ENCODE data around the gene LRRFIP2. TPM values are rescaled to one million over a fixed set of nuclear protein-coding genes. Genes with fewer than 3 reads are reported as not detected.
"Not testable (repeated sequence)": the region's sequence is repeated elsewhere in the genome, so short reads cannot be mapped to it uniquely, and the experiment has no call there.

The LRRFIP2 gene
- total RNA-seq, 2 donors from 2014 or later = 32.6 to 34.6 TPM

DNA sequence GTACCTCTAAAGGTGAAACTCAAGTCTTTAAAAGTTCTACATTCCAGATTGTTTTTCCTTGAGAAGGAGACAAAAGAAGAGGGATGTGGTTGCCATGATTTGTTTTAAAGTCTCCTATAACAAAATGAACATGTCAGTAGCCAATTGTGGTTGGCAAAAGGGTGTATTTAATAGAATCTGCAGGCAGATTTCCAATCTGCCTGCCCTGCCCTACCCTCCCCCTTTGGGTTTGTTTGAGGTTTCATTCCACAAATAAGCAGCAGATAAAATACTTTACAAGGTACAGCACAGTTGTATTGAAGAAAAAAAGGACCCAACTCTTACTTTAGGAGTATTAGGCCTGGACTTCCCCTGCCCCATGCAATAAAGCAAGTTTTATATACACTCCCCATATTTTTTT lies 121.5 kb downstream of the LRRFIP2 start:
- Mint-ChIP-seq H3K27me3 (ENCODE audit: insufficient read depth) (no peaks in the 10 kb centered on the region), H3K27ac (no peak overlapping the region)
- TF ChIP-seq, protein P1, sequence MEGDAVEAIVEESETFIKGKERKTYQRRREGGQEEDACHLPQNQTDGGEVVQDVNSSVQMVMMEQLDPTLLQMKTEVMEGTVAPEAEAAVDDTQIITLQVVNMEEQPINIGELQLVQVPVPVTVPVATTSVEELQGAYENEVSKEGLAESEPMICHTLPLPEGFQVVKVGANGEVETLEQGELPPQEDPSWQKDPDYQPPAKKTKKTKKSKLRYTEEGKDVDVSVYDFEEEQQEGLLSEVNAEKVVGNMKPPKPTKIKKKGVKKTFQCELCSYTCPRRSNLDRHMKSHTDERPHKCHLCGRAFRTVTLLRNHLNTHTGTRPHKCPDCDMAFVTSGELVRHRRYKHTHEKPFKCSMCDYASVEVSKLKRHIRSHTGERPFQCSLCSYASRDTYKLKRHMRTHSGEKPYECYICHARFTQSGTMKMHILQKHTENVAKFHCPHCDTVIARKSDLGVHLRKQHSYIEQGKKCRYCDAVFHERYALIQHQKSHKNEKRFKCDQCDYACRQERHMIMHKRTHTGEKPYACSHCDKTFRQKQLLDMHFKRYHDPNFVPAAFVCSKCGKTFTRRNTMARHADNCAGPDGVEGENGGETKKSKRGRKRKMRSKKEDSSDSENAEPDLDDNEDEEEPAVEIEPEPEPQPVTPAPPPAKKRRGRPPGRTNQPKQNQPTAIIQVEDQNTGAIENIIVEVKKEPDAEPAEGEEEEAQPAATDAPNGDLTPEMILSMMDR (conservative IDR thresholded peaks at IDR 0.05) = no peak

DNA sequence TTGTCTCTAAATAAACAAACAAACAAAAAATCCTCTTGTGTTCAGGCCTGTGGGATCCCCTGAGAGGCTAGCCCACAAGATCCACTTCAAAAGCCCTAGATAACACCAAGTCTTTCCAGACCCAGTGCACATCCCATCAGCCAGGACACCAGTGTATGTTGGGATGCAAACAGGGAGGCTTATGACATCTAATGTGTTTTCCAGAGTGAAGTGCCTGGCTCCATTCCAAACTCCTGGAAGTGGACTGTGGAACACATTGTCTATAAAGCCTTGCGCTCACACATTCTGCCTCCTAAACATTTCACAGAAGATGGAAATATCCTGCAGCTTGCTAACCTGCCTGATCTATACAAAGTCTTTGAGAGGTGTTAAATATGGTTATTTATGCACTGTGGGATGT lies 124.1 kb downstream of the LRRFIP2 start:
- Histone ChIP-seq H3K9me3 (ENCODE audit: control insufficient read depth, low read length) (no peaks in the 10 kb centered on the region), H3K4me1 (ENCODE audit: control insufficient read depth, insufficient read depth, low read length) (peaks cover 9% of the 10 kb centered on the region), H3K27ac (ENCODE audit: low read depth, low read length) (no peak overlapping the region), H3K27me3 (ENCODE audit: control insufficient read depth, insufficient read depth, low read length, poor library complexity, severe bottlenecking) (no peaks in the 10 kb centered on the region), H3K36me3 (ENCODE audit: control insufficient read depth, insufficient read depth, low read length) (peaks cover 79% of the 10 kb centered on the region), H3K9ac (ENCODE audit: extremely low read depth, low read length, poor library complexity, severe bottlenecking) (no peak overlapping the region), H3K4me3 (ENCODE audit: low read length) (no peak overlapping the region)
- Mint-ChIP-seq H3K9me3 (no peaks in the 10 kb centered on the region), H3K4me3 (no peak overlapping the region), H3K4me1 (peaks cover 12% of the 10 kb centered on the region), H3K27ac (peak overlapping the region; percentile 63), H3K27me3 (ENCODE audit: insufficient read depth) (no peaks in the 10 kb centered on the region), H3K36me3 (ENCODE audit: low read depth) (peaks cover 67% of the 10 kb centered on the region)
- TF ChIP-seq, protein P1 (conservative IDR thresholded peaks at IDR 0.05) = no peak
- DNase-seq = no peak
- 96% methylated on average over 1 of the region's 1 CpG; no CpG with 5 or more reads in 1 of the 2 experiments for WGBS, 2 experiments (ENCODE audit: insufficient coverage in 1 of 2, insufficient read length in 1 of 2)

More for the DNA sequence above, 121.5 kb downstream of the LRRFIP2 start:
- DNase-seq = no peak
- no peaks in the 10 kb centered on the region for H3K9me3 ChIP-seq (ENCODE audit: control insufficient read depth, low read length)
- Mint-ChIP-seq H3K36me3 (ENCODE audit: low read depth) (peaks cover 64% of the 10 kb centered on the region), H3K4me1 (peaks cover 12% of the 10 kb centered on the region), H3K4me3 (no peak overlapping the region), H3K9me3 (no peaks in the 10 kb centered on the region)
- H3K4me1 ChIP-seq (ENCODE audit: control insufficient read depth, insufficient read depth, low read length) = peaks cover 9% of the 10 kb centered on the region
- no peak overlapping the region for H3K9ac ChIP-seq (ENCODE audit: extremely low read depth, low read length, poor library complexity, severe bottlenecking)
- H3K27ac ChIP-seq (ENCODE audit: low read depth, low read length) = no peak overlapping the region
- H3K36me3 ChIP-seq (ENCODE audit: control insufficient read depth, insufficient read depth, low read length) = peaks cover 69% of the 10 kb centered on the region
- H3K27me3 ChIP-seq (ENCODE audit: control insufficient read depth, insufficient read depth, low read length, poor library complexity, severe bottlenecking) = no peaks in the 10 kb centered on the region
- H3K4me3 ChIP-seq (ENCODE audit: low read length) = no peak overlapping the region

DNA sequence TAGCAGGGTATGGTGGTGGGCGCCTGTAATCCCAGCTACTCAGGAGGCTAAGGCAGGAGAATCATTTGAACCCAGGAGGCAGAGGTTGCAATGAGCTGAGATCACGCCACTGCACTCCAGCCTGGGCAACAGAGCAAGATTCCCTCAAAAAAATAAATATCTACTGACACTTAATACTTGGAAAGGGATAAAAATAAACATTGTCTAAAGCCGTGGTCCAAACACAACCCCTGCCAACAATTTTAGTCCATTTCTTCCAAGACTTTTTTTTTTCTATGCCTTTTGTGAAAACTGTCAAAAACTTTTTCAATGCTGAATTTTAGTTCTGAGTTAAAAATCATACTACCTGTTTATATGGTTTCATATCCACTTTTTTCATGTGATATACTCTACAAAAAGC lies 131.7 kb downstream of the LRRFIP2 start:
- not testable (repeated sequence) for H3K27ac Mint-ChIP-seq; H3K4me3 ChIP-seq (ENCODE audit: low read length); H3K9ac ChIP-seq (ENCODE audit: extremely low read depth, low read length, poor library complexity, severe bottlenecking); DNase-seq; H3K27ac ChIP-seq (ENCODE audit: low read depth, low read length); H3K27me3 Mint-ChIP-seq (ENCODE audit: insufficient read depth); H3K9me3 Mint-ChIP-seq; H3K4me1 ChIP-seq (ENCODE audit: control insufficient read depth, insufficient read depth, low read length); H3K4me1 Mint-ChIP-seq; H3K9me3 ChIP-seq (ENCODE audit: control insufficient read depth, low read length); H3K4me3 Mint-ChIP-seq; H3K27me3 ChIP-seq (ENCODE audit: control insufficient read depth, insufficient read depth, low read length, poor library complexity, severe bottlenecking)
- peaks cover 66% of the 10 kb centered on the region for H3K36me3 ChIP-seq (ENCODE audit: control insufficient read depth, insufficient read depth, low read length)
- H3K36me3 Mint-ChIP-seq (ENCODE audit: low read depth) = peaks cover 59% of the 10 kb centered on the region
- WGBS, 2 experiments (ENCODE audit: insufficient coverage in 1 of 2, insufficient read length in 1 of 2) = 89 to 100% methylated on average over 1 to 3 of the region's 3 CpGs

DNA sequence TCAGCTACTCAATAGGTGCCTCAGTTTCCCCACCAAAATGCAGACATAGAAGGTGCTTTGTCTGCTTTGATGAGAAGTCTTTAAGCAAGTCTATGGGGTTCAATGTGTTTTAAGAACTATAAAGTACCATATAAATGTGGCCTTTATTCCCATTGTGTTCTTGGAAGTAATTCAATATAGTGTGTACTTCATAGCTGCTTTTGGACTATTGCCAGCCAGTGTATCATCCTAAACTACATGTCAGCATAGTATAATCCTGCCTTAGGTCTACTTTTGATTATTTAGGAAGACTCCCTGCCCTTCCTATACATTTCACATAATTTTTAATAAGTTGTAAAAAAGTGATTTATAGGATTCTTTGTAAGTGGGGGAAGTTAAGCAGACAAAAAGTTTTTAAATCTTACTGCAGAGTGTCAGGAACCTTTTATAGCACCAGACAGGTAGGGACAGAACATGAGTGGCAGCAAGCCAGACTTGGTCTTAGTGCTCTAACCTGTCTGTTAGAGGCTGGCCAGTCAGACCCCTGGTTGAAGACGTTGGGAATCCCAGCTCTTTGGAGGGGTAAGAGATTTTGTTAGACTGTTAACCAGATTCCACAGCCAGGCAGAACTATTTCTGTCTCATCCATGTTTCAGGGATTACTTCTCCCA lies 132.7 kb downstream of the LRRFIP2 start:
- 91% methylated on average over 1 of the region's 1 CpG; no CpG with 5 or more reads in 1 of the 2 experiments for WGBS, 2 experiments (ENCODE audit: insufficient coverage in 1 of 2, insufficient read length in 1 of 2)

More for the DNA sequence above, 132.7 kb downstream of the LRRFIP2 start:
- Histone ChIP-seq H3K36me3 (ENCODE audit: control insufficient read depth, insufficient read depth, low read length) (peaks cover 66% of the 10 kb centered on the region), H3K9me3 (ENCODE audit: control insufficient read depth, low read length) (peaks cover 4% of the 10 kb centered on the region), H3K4me3 (ENCODE audit: low read length) (no peak overlapping the region), H3K4me1 (ENCODE audit: control insufficient read depth, insufficient read depth, low read length) (no peaks in the 10 kb centered on the region), H3K27me3 (ENCODE audit: control insufficient read depth, insufficient read depth, low read length, poor library complexity, severe bottlenecking) (no peaks in the 10 kb centered on the region), H3K9ac (ENCODE audit: extremely low read depth, low read length, poor library complexity, severe bottlenecking) (no peak overlapping the region), H3K27ac (ENCODE audit: low read depth, low read length) (no peak overlapping the region)
- TF ChIP-seq, protein P1 (conservative IDR thresholded peaks at IDR 0.05) = no peak
- Mint-ChIP-seq H3K36me3 (ENCODE audit: low read depth) (peaks cover 57% of the 10 kb centered on the region), H3K4me1 (no peaks in the 10 kb centered on the region), H3K27me3 (ENCODE audit: insufficient read depth) (no peaks in the 10 kb centered on the region), H3K27ac (no peak overlapping the region), H3K4me3 (no peak overlapping the region), H3K9me3 (no peaks in the 10 kb centered on the region)
- no peak for DNase-seq

Data from endodermal cell (in vitro differentiated cells).